HG02981 (cell line): ENCODE results near the gene SLC27A2.

Experiments used
- ATAC-seq: cut with Tn5 transposase; IDR thresholded peaks from one replicate; pipeline ENCODE4 v1.9.1; 2021; ENCODE audit warnings: mild to moderate bottlenecking, moderate library complexity; ENCODE audit not compliant: unreplicated experiment

The SLC27A2 gene

DNA sequence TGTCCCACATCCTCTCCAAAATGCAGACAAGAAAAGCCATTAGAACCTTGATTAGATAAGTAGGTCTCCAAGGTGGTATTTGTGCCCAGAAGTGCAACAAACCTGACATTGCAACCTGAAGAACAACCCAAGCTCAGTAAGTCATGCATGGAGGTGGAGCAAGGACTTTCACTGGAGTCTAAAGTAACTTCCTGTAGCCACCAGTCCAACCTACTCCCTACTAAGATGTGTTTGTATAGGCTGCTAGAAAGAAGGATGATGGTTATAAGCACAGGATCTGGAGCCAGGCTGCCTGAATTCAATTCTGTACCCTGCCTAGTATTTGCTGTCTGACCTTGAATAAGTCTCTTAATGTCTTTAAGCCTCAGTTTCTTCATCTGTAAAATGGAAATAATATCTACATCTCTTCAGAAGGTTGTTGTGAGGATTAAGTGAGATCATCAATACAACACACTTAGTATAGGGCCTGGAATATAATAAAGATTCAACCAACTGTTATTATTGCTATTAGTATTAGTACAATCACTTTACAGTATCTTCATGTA lies 51.3 kb downstream of the SLC27A2 start:
- no peak for ATAC-seq

- ATAC-seq, result no peak
These were observed 52.8 kb downstream of the SLC27A2 start for GRCh38 chr15:50234764-50235163.

DNA sequence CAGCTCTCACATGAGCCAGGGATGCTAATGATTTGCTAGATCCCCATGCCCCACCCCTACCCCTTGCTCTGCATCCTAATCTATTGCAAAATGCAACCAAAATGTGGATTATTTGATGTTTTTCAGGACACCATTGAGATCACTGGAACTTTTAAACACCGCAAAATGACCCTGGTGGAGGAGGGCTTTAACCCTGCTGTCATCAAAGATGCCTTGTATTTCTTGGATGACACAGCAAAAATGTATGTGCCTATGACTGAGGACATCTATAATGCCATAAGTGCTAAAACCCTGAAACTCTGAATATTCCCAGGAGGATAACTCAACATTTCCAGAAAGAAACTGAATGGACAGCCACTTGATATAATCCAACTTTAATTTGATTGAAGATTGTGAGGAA lies 53.8 kb downstream of the SLC27A2 start:
- ATAC-seq, result no peak

DNA sequence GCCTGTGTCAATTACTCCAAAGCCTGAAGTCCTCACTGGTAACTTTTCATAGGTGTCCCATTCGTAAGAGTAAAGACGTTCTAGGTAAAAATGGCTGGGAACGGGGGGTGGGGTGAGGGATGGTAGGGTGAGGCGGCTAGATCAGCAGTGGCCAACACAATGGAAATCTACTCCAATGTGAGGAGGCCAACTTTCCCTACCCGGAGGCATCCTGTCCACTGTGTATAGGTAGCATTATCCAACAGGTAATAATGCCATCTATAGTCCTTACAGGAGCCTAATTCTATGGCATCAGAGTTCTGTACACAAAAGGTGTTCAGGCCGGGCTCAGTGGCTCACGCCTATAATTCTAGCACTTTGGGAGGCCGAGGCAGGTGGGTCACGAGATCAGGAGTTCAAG lies 54.4 kb downstream of the SLC27A2 start:
- ATAC-seq, result no peak

DNA sequence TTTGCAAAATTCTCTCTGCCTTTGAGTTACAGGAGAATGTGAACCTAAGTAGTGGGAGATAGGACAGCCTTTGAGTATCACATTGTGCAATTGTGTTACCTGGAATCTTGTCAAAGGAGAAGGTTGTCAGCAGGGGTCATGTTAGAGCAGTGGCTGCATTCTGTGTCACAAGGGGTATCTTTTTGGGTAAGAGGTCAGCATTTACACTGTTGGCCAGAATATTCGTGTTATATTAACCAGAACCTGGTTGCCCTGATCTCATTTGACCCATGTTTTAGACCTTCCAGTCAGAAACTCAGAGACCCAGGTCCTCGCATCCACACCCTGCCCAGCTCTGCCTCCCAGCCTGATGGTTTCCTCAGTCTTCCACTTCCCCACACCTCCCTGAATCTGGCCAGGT lies 56.3 kb downstream of the SLC27A2 start:
- no peak for ATAC-seq

- ATAC-seq, result no peak
These were observed 59.9 kb downstream of the SLC27A2 start for GRCh38 chr15:50241684-50242450.

GRCh38 chr15:50244153-50244552 lies 62.2 kb downstream of the SLC27A2 start:
- no peak for ATAC-seq

DNA sequence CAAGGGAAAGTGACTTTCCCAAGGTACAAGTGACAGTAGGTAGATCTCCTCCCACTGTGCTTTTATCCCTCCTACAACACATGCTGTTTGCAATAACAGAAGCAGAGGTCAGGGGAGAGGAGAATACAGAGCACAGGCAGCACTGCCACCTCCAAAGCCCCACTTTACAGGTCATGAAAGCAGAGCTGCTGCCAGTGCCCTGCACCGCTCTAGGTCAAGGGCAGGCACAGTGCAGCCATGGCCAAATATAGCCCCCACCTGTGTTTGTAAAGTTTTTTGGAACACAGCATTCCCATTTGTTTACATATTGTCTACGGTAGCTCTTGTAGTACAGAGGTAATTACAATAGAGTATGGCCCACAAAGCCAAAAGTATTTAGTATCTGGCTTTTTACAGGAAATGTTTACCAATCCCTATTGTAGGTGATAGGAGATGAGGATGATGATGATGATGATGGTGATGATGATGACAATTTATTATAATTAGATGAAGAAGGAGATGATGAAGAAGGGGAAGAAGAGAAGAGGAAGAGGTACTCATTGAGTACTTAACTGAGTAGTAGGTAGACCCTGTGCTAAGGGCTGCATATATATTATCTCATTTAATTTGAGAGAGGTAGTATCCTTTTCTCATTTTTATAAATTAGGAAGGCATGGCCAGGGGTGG lies 63.1 kb downstream of the SLC27A2 start:
- no peak for ATAC-seq

DNA sequence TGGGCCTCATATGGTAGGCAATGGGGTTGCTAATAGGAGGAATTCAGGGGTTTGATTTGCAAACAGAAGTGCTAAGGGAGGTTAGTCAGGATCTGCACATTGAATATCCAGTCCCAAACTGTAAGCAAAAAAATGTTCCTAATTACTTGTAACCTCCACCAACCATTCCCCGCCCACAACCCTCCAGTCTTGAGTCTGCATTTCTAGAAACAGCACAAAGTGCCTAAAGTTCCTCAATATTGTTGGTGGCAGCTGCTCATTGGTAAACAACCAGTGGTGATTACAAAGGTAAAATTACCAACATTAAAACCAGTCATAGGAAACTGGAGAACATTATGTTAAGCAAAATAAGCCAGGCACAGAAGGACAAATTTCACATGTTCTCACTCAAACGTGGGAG lies 64.6 kb downstream of the SLC27A2 start:
- ATAC-seq, result no peak

GRCh38 chr15:50247819-50248655 lies 66.0 kb downstream of the SLC27A2 start:
- ATAC-seq, result peak; percentile 99

GRCh38 chr15:50248994-50249582 lies 67.1 kb downstream of the SLC27A2 start:
- ATAC-seq, result no peak

GRCh38 chr15:50249704-50250103 lies 67.7 kb downstream of the SLC27A2 start:
- no peak for ATAC-seq

- no peak for ATAC-seq
These were observed 68.9 kb downstream of the SLC27A2 start for GRCh38 chr15:50250760-50251394.

DNA sequence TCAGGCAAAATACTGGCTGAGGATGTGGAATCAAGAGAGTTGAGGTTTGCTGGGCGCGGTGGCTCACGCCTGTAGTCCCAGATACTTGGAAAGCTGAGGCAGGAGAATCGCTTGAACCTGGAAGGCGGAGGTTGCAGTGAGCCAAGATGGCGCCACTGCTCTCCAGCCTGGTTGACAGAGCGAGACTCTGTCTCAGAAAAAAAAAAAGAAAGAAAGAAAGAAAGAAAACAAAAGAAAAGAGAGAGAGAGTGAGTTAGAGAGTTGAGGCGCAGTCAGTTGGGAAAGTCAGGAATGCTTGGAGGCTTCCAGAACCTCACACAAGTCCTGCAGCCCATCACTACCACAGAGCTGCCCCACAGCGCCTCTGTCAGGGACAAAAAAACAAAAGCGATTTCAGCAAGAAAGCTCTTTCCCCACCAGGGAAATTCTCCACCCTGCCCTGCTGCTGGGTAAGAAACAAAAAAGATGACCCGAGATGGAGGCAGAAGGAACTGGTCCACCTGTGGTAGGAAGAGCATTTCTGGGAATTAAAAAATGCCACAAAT lies 69.7 kb downstream of the SLC27A2 start:
- no peak for ATAC-seq

- ATAC-seq, result no peak
These were observed 70.6 kb downstream of the SLC27A2 start for GRCh38 chr15:50252556-50252955.

DNA sequence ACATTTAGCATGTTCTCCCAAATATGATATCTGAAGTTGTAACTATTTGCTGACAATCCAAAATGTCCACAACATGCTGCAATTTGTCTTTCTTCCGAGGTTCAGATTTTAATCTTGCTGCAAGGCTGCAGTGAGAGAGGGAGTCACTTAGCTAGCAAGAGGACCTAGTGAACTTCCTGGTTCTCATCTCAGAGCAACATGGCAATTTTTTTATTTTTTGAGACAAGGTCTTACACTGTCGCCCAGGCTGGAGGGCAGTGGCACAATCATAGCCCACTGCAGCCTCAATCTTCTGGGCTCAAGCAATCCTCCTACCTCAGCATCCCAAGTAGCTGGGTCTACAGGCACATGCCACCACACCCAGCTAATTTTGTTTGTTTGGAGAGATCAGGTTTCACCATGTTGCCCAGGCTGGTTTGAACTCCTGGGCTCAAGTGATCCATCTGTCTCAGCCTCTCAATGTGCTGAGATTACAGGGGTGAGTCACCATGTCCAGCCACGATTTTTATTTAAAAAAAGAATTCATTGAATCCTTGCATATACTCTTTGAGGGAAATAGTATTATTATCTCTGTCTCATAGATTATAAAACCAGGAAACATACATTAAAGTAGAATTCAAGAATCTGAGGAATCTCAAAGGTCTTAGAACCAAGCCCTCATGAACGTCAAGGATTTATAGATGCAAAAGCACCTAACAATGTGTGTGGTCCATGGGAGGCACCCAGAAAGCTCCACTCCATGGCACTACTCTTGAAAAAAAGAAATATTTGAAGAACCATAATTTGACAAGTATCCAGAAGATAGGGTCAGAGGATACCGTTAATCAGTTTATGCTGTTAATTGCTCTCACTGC lies 74.4 kb downstream of the SLC27A2 start:
- no peak for ATAC-seq

DNA sequence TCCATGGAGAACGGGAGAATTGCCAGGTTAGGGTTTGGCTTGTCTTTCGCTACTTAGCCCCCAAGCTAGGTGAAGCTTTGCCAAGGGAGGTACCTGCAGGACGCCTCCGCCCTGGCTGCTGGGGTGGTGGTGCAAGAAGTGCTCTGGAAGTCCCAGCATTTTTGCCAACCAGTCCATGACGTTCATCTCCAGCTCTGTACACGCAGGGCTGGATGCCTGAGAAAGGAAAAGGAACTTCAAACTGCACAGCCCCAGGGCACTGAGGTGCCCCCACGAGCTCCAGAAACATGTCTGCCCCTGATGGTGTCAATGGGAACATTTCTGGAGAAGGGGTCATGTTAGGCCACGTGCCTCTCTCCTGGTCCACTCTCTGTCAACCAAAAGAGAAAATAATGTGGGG lies 75.3 kb downstream of the SLC27A2 start:
- ATAC-seq, result no peak

GRCh38 chr15:50257924-50258323 lies 75.9 kb downstream of the SLC27A2 start:
- no peak for ATAC-seq

DNA sequence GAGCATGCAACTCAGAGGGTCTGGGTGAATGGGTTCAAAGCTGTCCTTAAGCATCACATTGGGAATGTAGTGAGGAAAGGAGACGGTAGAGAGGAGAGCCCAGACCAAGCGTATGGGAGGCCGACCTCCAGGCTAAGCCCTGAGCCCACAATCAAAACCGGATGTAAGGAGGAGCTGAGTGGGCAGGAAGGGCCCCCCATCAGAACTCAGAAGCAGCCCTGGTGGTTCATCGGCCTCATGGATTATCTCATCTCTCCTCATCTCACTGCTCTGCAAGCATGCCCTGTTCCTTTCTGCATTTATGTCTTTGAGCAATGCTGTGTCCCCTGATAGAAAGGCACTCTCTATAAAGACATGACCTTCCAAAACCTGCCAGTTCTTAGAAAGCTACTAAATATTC lies 77.3 kb downstream of the SLC27A2 start:
- no peak for ATAC-seq
